CD4-positive, alpha-beta T cell treated with Interleukin-4 for 4 hours (primary cell): ENCODE results near the gene EGFR.

Experiments used
- DNase-seq: peaks from one replicate; pipeline ENCODE4 v3.0.0-alpha.2; 2020

EGFR gene

DNA sequence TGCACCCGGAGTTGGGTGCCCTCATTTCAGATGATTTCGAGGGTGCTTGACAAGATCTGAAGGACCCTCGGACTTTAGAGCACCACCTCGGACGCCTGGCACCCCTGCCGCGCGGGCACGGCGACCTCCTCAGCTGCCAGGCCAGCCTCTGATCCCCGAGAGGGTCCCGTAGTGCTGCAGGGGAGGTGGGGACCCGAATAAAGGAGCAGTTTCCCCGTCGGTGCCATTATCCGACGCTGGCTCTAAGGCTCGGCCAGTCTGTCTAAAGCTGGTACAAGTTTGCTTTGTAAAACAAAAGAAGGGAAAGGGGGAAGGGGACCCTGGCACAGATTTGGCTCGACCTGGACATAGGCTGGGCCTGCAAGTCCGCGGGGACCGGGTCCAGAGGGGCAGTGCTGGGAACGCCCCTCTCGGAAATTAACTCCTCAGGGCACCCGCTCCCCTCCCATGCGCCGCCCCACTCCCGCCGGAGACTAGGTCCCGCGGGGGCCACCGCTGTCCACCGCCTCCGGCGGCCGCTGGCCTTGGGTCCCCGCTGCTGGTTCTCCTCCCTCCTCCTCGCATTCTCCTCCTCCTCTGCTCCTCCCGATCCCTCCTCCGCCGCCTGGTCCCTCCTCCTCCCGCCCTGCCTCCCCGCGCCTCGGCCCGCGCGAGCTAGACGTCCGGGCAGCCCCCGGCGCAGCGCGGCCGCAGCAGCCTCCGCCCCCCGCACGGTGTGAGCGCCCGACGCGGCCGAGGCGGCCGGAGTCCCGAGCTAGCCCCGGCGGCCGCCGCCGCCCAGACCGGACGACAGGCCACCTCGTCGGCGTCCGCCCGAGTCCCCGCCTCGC lies at the start of gene EGFR:
EGFR (plus strand) TSS at position 657 of the 830 bp plus-strand sequence. CDS start 261 bp downstream, outside the sequence.
- DNase-seq: no peak

DNA sequence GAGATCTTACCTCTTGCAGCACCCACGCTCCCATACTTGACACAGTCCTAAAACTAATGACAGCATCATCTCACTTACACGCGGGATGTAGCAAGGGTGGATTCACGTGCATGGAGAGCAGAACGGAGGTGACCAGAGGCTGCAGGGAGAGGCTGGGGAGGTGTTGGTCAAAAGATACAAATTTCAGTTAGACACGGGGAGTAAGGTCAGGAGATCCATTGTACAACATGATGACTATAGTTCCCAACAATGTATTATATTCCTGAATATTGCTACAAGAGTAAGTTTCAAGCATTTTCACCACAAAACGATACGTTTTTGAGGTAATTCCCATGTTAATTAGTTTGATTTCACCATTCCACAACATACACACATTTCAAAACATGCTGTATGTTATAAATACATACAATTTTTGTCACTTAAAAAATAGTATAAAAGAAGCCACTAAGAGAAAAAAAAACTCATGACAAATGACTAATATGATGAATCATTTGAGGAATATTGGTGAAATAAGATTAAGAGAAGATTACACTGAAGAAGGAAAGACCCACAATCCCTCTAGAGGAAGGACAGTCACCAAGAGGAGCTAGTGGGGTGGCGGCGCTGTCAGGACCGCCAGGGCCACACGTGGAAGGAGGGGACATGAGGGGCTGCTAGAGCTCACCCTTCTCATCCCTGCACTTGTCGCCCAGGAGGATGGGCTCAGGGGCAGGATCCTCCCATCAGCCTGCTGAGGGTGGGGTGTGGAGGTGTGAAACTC lies 49.4 kb upstream of the EGFR start:
- no peak for DNase-seq

DNA sequence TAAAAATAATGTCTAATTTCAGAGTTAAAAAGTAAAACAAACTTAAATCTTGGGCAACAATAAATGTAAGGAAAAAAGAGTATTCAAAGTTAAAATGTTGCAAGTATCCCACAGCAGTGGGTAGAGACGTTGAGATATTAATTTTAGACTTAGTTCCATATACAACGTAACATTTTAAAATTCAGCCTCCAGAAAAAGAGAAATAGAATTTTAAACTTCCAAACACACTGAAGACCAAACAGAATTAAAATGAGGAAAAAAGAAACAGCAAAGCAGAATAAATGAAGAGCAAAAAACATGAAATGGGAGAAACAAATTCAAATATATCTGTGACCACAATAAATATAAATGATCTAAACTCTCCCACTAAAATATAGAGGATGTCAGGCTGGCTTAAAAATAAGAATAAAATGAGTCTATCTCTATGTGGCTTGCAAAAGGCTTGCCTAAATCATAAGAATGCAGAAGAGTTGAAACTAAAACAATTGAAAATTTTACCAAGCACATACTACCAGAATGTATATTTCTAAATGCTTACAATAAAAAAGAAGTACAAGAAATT lies 46.0 kb upstream of the EGFR start:
- DNase-seq: no peak

DNA sequence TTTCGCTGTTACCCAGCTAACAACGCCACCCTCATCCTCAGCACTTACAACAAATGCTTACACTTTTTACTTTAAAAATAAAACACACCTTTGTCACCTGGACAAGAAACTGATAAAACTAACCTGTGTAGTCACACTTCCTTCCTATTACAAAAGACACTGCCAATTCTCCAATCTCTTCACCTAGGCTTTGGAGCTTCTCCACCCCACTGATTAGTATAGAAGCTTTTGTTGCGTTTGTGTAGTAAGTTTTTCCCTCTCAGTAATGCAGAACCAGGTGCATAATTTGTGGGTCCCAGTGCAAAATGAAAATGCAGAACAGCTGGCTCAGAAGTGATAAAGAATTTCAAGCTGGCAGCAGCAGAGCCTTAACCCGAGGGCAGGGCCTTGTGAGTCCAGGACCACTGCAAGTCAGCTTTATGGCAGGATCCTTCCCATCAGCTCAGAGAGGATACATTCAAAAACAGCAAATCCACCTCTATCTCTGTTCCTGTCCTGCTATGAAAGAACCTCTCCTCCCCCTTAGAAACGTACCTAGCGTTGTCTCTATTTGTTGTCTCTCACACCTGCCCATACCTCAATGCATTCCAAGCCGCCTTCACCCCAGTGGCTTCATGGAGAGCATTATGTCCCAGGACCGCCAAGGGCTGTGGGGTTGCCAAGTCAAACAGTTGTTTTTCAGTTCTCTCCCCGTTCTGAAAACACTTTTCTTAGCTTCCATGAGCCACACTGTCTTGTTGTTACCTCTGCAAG lies 40.3 kb upstream of the EGFR start:
- no peak for DNase-seq

DNA sequence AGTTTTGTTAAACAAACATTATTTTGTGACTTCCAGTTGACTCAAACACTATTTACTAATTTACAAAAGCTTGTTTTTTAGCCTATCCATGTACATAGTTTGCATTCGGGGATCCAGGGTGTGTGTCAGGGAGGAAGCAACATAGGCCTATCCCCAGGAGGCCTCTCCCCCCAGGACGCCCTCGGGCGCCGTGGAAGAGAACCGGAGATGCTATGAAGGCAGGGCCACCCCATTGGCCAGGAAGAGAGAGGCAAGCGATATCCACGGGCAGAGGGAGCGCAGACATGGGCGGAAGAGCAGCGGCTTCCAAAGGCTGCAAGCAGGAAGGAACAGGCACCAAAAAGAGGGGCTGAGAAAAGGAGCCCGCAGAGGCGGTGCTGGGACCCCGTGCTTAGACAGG lies 38.3 kb upstream of the EGFR start:
- no peak for DNase-seq

DNA sequence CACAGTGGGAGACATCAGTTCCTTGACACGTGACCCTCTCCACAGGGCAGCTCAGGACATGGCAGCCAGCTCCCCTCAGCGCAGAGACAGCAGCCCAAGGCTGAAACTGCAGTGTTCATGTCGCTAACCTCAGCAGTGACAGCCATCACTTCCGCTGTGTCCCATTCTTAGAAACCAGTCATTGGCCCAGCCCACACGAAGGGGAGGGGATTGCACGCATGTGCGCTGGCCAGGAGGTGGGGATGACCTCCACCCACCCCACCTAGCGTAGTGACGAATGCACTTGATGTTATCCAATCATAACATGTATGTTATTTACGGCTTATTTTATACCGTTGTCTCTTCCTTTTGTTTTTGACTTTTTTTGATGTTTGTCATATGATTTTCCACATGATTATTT lies 36.9 kb upstream of the EGFR start:
- DNase-seq: no peak

DNA sequence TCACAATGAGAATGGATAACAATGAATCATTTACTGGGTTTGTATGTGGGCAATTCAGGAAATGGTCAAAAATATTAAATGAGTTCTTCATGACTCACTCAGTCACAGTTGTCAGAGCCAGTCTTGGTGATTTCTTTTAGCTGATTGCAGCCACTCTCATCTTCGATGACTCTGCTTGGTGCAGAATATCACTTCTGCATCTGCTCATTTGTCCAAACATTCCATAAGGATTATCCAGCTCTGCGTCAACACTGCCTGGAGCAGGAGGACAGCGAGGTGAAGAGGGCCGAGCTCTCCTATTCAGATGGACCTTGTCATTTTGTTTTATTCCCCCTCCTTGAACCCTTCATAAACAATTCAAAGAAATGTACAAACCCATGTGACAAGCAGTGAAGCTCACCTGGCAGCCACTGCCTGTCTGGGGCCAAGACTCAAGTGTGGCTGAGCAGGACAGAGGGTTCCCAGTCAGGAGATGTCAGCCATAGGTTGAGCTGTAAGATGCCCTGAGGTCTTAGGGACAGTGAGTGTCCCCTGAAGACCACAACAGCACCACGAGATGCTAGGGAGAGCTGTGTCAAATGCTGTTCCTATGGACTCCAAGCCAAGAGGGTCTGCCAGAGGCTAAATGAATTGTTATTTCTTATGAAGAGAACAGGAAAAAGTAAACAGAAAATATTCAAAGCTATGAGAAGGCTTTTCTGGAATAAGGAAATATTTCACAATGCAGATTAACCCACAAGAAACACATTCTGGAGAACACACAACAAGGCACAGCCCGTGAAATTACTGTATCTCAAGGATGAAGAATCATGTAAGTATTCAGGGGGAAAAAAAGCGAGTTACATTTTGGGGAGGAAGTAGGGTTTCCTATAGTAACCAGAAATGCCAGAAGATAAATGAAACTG lies 33.1 kb upstream of the EGFR start:
- no peak for DNase-seq

DNA sequence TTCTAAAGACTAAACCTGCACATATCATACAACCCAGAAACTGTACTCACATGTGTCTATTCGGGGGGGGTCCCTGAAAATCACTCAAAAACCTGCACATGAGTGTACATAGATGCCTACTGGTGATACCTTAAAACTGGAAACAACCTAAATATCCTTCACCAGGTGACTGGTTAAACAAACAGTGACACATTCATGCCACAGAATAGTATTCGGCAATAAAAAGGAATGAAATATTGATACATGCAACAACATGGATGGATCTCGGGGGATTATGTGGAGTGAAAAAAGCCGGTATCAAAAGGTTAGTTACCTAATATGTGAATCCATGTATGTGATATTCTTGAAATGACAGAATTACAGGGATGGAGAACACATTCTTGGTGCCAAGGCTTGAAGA lies 32.1 kb upstream of the EGFR start:
- no peak for DNase-seq

DNA sequence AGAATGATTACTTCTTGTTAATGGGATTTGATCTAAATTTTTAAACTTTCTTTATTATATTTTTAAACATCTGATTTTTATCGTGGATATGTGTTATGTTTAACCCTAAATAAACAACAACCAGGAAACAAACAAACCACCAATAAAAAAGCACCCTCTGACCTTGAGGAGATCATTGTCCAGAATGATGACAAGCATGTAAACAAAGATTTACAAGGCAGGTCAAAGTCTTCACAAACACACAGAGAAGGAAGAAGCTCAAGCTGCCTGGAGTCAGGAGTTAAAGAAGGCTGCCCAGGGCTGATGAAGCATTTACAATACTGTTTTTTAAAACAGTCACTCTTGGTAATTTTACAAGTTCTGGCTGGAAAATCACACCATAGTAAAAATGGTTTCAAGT lies 31.0 kb upstream of the EGFR start:
- DNase-seq: no peak

DNA sequence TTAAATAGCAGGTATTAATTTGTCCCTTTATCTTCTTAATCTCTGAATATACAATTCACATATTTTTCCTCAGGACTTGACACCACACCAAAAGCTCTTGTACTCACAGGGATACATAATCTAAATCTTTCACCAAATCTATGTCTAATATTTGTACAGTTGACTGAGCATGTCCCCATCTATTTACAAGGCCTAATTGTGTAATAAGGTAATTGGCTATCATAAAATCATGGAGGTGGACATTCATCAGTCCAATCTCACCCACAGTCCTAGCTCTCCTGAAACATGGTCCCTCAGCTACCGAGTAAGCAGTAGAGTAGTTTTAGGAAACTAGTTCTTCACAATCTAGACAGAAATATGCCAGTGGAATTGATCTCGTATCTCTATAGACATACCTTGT lies 30.3 kb upstream of the EGFR start:
- no peak for DNase-seq

DNA sequence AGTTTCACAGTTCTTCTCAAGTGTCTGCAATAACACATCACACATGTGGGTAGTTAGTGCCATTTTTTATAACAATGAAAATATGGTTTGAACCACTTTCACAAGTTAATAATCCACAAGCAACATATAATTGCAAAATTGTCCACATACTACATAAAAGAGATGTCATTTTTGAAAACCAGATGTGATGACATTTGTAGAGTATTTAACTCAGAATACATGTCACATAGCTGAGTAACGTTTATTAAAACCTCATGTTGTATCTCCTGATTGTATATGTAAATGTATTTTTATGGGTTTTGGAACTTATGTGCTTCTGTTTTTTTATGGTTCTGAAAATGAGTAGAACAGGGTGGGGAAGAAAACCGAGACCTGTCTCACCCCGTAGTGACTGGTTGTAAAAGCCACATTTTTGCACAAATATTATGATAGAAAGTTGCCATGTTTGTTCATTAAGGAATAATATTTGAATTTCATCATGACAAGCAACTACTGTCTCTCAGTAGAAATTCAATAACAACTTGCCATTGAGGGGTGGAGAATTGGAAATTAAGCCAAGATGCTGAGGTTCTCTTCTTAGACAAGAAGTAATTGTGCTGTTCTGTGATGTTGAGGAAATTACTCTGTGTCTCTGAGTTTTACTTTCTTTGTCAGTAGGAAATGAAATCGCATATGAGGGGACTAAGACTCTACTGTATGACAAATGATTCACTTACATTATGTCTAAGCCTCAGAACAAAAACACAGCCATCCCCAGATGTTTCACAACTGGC lies 29.2 kb upstream of the EGFR start:
- DNase-seq: no peak

DNA sequence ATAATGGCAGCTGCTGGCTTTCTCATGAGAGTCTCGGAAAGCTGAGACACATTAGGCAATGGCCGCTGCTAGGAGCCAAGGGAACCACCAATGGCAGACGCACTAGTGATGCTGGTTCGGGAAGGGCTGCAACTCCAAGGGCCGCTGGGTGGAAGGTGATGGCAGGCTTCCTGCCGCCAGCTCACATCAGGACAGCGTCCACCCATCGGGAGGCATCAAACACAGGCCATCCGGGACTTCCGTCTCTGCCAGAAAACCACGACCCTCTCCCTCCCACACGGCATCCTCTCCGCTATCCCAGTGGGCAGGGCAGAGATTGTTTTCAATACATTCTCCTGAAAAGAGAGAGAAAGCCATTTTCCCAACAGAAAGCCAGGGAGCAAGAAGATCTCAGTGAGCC lies 27.5 kb upstream of the EGFR start:
- no peak for DNase-seq

DNA sequence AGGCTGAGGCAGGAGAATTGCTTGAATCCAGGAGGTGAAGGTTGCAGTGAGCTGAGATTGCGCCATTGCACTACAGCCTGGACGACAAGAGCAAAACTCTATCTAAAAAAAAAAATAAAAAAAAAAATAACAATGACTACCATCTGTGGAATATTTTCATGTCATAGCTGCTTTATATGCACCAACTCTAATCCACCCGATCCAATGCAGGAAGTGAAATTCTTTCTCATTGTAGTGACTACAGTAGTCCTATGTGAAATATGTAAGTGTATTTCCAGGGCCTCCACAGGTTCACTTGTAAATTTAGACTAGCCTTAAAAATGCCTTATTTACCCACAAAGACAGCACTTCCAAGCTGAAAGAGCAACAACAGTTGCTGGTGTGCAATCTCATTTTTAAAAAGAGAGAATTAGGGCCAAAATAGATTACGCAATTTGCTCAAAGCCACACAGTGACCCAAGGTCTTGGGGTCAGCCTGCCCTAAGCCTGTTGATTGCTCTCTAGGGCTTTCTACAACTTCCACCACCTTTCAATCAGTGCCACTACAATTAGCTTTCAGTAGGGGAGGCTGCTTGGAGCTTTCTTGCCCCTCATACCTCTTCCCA lies 25.8 kb upstream of the EGFR start:
- no peak for DNase-seq

DNA sequence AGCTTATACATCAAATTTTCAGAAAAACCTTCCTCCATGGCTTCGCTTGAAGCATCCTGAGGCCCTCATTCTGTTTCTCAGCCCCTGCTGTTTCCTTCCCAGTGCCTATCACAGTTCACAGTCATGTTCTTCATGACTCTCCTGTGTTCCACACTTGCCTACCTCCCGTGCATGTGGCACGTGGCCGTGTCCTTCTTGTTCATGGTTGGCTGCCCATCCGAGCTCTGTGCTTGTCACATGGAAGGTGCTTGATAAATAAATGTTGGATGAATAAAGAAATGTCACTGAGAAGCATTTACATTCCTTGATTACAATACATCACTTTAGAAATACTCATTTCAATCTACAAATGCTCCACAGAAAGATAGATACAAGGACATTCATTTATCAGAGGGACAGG lies 23.7 kb upstream of the EGFR start:
- no peak for DNase-seq

DNA sequence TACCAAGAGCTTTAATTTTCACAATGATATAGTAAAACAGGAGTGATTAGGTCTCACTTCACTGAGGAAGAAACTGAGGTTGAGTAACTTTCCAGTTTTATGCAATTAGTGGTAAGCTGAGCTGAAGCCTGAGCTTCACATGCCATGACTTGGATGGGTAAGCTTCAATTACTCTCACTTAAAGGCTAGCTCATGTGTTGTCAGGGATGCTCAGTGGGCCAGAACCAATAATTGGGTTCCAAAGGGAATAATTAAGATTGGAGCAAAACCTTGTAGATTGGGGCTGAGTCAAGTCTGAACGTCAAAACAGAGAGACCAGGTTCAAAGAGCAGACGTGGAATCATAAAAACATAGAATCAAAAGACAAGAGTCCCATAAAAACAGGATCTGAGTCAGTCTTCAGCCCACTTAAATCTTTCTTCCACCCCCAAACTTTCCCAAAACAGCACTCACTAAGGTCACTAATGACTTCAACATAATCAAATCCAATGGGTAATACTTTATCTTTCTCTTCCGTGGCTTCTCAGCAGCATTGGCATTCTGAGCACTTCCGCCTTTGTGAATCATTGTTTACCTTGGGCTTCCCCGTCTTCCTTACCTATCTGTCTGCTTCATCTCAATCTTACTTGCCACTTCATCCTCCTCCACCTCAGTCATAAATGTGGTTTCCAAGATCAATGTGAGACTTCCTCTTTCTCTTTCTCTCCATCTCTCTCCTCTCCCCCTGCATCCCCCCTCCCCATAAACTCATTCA lies 23.0 kb upstream of the EGFR start:
- DNase-seq: peak; percentile 37

DNA sequence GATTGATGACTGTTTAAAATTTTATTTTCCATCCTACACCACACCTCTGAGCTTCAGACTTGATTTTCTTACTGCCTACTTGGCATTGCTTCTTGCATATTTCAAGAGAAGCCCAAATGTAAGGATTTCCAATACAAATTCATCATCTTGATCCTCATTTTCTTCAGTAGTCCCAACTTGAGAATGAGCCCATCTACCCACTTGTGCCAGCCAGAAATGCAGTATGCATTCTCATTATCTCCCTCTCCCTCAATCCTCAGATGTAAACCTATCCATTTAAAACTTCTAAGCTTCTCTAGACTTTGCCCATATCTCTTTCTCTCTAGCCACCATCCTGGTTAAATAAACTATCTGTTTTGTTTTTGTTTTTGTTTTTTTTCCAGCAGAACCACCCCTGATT lies 22.4 kb upstream of the EGFR start:
- no peak for DNase-seq

DNA sequence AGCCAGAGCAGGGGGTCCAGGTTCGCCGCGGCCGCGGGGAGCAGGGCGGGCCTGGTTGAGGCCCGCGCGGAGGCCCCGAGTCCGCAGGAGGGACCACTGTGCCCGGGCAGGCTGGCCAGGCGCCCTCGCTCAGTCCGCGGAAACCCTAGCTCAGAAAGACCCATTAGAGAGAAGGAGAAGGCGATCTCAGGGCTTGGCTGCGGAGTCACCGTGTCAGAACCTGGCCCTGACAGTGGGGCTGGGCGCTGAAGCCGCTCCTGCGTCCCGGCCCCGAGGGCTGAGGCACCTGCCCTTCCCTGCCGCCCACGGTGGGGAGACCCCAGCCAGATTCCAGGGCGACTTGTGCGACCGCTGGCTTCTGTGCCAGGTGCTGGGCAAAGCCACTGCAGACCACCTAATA lies 14.2 kb upstream of the EGFR start:
- DNase-seq: no peak

DNA sequence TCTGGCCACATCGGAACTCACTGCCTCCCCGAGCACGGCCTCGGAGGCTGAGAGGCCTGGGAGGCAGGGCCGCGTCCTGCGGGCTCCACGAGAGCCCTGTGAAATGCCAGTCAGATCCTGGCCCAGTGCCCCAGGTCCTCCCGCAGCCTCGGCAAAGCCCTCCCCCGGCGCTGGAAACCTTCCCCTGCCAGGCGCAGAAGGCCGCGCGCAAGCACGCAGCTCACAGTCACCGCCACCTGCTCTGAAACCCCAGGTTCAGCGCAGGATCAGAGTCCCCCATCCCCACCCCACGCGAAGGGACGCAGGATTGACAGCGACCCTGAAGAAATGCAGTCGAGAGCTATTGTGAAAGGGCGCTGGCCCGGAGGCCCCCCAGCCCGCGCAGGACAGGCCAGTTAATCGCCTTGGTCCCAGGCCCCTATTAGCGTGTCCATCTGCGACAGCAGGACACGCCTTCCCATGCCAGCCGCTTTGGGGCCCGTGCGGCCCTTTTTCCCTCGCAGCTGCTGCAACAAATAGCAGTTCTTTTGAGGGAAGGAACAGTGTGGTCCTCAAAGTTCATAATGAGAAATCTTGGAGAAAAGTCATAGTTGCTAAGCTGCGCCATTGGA lies 13.5 kb upstream of the EGFR start:
- no peak for DNase-seq

DNA sequence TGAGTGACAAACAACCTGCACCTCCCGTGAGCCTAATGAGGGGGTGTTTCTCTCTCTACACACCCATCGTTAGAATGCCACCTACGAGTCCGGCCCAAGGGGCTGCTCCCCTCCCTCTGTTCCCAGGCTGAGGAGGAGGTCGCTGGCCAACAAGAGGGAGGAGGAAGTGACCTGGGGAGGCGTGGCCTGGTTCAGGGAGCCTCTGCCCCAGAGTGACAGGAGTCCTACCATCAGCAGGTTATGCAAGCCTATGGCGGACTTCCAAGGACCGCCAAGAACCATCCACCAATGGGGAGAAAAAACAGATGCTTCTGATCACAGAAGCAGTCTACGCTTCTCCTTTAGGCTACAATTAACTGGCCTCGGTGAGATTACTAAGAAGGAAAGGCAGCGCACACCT lies 12.3 kb upstream of the EGFR start:
- DNase-seq: no peak

DNA sequence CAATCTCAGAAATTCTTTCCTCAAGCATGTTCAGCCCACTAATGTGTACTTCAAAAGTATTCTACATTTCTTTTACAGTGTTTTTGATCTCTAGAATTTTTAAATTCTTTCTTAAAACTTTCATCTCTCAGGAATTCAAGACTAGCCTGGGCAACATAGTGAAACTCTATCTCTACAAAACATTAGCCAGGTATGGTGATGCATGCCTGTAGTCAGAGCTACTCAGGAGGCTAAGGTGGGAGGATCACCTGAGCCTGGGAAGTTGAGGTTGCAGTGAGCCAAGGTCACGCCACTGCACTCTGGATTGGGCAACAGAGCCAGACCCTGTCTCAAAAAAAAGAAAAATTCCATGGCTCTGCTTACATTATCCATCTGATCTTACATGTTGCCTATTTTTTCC lies 5.0 kb upstream of the EGFR start:
- no peak for DNase-seq
